Neural progenitor cell (in vitro differentiated cells): ENCODE measurements around the gene CAGE1.

ENCODE experiments used
- CTCF ChIP-seq: fragments of 200-600 bp; sonication (generic); IDR thresholded peaks from 2 replicates; pipeline ENCODE4 v1.5.1; 2017; ENCODE audit warnings: antibody characterized with exemption, mild to moderate bottlenecking
- EZH2 ChIP-seq: fragments of 200-600 bp; sonication (generic); IDR thresholded peaks from 2 replicates; pipeline ENCODE4 v1.6.1; 2017; ENCODE audit warnings: antibody characterized with exemption, mild to moderate bottlenecking, moderate library complexity

DNA sequence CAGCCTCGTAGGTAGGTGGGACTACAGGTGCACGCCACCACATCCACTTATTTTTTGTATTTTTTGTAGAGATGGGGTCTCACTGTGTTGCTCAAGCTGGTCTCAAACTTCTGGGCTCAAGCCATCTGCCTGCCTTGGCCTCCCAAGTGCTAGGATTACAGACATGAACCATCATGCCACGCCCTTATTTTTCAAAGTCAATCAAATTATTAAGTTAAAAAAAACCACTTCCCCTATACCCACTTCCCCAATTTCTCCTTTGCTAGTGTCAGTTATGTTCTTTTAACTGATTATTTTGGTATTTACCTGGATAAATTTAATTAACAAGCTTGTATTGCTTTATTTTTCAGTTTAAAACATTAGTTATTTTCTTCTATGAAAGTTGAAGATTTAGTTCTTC is 49.7 kb upstream of the CAGE1 start:
- TF ChIP-seq CTCF (no peak), EZH2 (no peak)
